Activated CD8-positive, alpha-beta memory T cell treated with anti-CD3 and anti-CD28 coated beads, Interleukin-2, amount 10 ng/mL, durations not matched to agents 7 days and 5 days (primary cell): ENCODE results near the gene FAM163A. TPM values are rescaled to one million over a fixed set of nuclear protein-coding genes. Genes with fewer than 3 reads are reported as not detected.

Experiments used
- ATAC-seq: fragments of 150-1000 bp; cut with Tn5 transposase; one replicate; pipeline ENCODE4 v1.10.0; 2021; ENCODE audit warnings: moderate library complexity
- CTCF ChIA-PET: fragments of 350-600 bp; sonication (Branson Sonifier 250); formaldehyde crosslinking; loops from one replicate; lab custom pipeline; 2021; ENCODE audit warnings: antibody characterized with exemption; lab: Charles Lee
- DNase-seq: peaks from one replicate; pipeline ENCODE4 v3.0.0-alpha.2; 2020
- H3K27ac Mint-ChIP-seq: one replicate; pipeline ENCODE4 v1.8.0; 2021; ENCODE audit warnings: mild to moderate bottlenecking, mixed read lengths
- H3K27me3 Mint-ChIP-seq: one replicate; pipeline ENCODE4 v1.8.0; 2021; ENCODE audit warnings: mixed read lengths
- H3K36me3 Mint-ChIP-seq: one replicate; pipeline ENCODE4 v1.8.0; 2021; ENCODE audit warnings: mild to moderate bottlenecking, mixed read lengths
- H3K4me1 Mint-ChIP-seq: one replicate; pipeline ENCODE4 v1.8.0; 2021; ENCODE audit warnings: mixed read lengths
- H3K4me3 Mint-ChIP-seq: one replicate; pipeline ENCODE4 v1.8.0; 2021; ENCODE audit warnings: mild to moderate bottlenecking, moderate library complexity, mixed read lengths
- H3K9me3 Mint-ChIP-seq: one replicate; pipeline ENCODE4 v1.8.0; 2022; ENCODE audit warnings: low read depth, mixed read lengths
- total RNA-seq, 2 experiments: library from RNA; stranded (reverse); gene quantifications; one replicate each; pipeline ENCODE4 v1.2.3, GENCODE V29; 2021

FAM163A gene
- total RNA-seq, 2 experiments from 2014 or later, result not detected

GRCh38 chr1:179805291-179806195, 62.5 kb downstream of the FAM163A start:
- CTCF ChIA-PET, result interaction anchor here (2.3 to 13.6 kb wide), 2 partner anchors 9 to 100 kb away, joined by 14 to 222 read pairs; no protein-coding TSS in a partner anchor
- no peaks in the 10 kb centered on the region for H3K4me1 Mint-ChIP-seq
- no peak for ATAC-seq

DNA sequence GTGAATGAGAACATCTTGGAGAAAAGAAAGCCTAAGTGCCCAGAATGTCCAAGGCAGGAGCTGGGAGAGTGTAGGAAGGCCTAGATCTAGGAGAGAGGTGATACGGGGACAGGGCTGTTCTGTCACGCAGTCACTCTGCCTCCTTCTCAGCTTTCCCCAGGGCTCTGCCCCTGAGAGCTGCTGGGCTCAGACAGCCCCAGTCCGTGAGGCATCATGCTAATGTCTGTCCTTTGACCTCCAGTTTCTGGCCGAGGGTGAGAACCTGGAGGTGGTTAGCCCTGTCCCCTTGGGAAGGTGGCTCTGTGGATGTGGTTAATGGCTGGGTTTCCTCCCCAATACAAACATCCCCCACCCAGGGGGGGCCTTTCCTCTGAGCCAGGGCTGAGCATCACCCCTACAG, 63.2 kb downstream of the FAM163A start:
- no peak for DNase-seq
- no peaks in the 10 kb centered on the region for H3K9me3 Mint-ChIP-seq
- H3K4me1 Mint-ChIP-seq, result no peaks in the 10 kb centered on the region
- ATAC-seq, result no peak
- no peaks in the 10 kb centered on the region for H3K36me3 Mint-ChIP-seq
- CTCF ChIA-PET, result interaction anchor here (2.3 to 13.6 kb wide), 2 partner anchors 8 to 100 kb away, joined by 14 to 222 read pairs; no protein-coding TSS in a partner anchor
- no peak overlapping the region for H3K27ac Mint-ChIP-seq
- peaks cover 4% of the 10 kb centered on the region for H3K27me3 Mint-ChIP-seq
- no peak overlapping the region for H3K4me3 Mint-ChIP-seq

More at GRCh38 chr1:179805291-179806195, 62.5 kb downstream of the FAM163A start:
- Mint-ChIP-seq H3K36me3 (no peaks in the 10 kb centered on the region), H3K27ac (no peak overlapping the region), H3K9me3 (no peaks in the 10 kb centered on the region), H3K4me3 (no peak overlapping the region), H3K27me3 (peaks cover 4% of the 10 kb centered on the region)
- no peak for DNase-seq

DNA sequence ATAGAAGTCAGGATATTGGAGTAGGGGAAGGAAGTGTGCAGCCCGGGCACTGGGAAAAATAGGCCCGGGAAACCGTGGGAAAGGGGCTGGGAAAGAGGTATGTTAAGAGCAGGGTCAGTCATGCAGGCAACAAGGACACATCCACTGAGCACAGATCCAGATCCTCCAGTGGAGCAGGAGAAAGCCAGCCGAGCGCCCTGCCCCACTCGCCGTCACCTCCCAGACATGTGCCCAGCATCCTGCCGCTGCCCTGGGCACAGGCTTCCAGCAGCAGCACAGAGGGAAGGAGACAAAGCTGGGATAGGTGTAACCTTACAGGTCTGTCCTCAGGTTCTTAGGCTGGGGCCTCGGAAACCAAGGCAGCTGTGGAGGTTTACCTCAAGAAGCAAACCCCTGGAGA, 64.2 kb downstream of the FAM163A start:
- CTCF ChIA-PET, result interaction anchor here (13.6 kb wide), 1 partner anchor 101 kb away, joined by 222 read pairs; no protein-coding TSS in a partner anchor
- no peak overlapping the region for H3K27ac Mint-ChIP-seq
- H3K27me3 Mint-ChIP-seq, result peaks cover 4% of the 10 kb centered on the region
- no peaks in the 10 kb centered on the region for H3K36me3 Mint-ChIP-seq
- no peak overlapping the region for H3K4me3 Mint-ChIP-seq
- no peaks in the 10 kb centered on the region for H3K9me3 Mint-ChIP-seq
- H3K4me1 Mint-ChIP-seq, result no peaks in the 10 kb centered on the region
- no peak for DNase-seq
- no peak for ATAC-seq

DNA sequence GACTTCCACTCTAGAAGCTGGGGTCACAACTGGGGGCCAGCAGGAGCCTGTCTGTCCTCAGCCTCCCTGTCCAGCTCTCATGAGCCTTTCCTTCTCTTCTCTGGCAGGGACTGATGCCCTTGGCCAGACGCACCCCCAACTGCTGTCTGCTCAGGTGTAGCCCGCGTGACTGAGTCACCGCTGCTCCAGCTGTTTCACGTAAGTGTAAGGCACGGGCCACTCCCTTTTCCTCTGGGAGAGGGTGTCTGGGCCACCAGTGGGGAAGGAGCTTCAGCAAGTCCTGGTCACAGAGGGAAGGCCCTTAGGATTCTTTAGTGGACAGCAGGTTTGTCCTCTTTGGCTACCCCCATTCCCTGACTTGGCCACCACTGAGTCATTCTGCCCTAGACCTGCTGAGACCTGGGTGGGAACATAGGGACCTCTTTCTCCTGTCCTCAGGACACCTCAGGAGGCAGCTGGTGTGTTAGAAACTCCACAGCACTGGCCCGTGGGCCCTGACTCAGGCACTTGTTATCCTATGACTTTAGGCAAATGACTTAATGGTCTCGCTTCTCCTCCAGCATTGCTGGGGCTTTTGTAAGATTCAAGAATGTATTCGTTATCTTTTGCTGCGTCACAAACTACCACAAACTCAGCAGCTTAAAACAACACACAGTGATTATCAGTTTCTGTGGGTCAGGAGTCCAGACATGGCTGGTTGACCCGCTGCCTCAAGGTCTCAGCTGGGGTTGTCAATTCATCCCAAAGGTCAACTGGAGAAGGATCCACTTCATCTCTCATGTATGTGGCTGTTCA, 64.8 kb downstream of the FAM163A start:
- no peaks in the 10 kb centered on the region for H3K36me3 Mint-ChIP-seq
- no peaks in the 10 kb centered on the region for H3K9me3 Mint-ChIP-seq
- H3K27me3 Mint-ChIP-seq, result peaks cover 4% of the 10 kb centered on the region
- no peak overlapping the region for H3K4me3 Mint-ChIP-seq
- DNase-seq, result no peak
- H3K4me1 Mint-ChIP-seq, result no peaks in the 10 kb centered on the region
- CTCF ChIA-PET, result interaction anchor here (1.1 to 13.6 kb wide), 2 partner anchors 22 to 102 kb away, joined by 3 to 222 read pairs; no protein-coding TSS in a partner anchor
- H3K27ac Mint-ChIP-seq, result no peak overlapping the region
- ATAC-seq, result no peak

- no peak for DNase-seq
- Mint-ChIP-seq H3K4me3 (no peak overlapping the region), H3K27ac (no peak overlapping the region), H3K9me3 (no peaks in the 10 kb centered on the region), H3K27me3 (peaks cover 4% of the 10 kb centered on the region), H3K36me3 (no peaks in the 10 kb centered on the region), H3K4me1 (no peaks in the 10 kb centered on the region)
- CTCF ChIA-PET, result interaction anchor here (1.0 to 13.6 kb wide), 7 partner anchors 11 to 102 kb away, joined by 3 to 222 read pairs (median 10); no protein-coding TSS in a partner anchor
- ATAC-seq, result no peak
These were observed 65.4 kb downstream of the FAM163A start for GRCh38 chr1:179808503-179808902.

GRCh38 chr1:179809506-179810366, 66.6 kb downstream of the FAM163A start:
- CTCF ChIA-PET, result interaction anchor here (0.8 to 13.6 kb wide), 33 partner anchors 8 to 397 kb away, joined by 3 to 222 read pairs (median 4); no protein-coding TSS in a partner anchor
- Mint-ChIP-seq H3K27me3 (peaks cover 4% of the 10 kb centered on the region), H3K4me1 (peaks cover 3% of the 10 kb centered on the region), H3K9me3 (no peaks in the 10 kb centered on the region), H3K4me3 (no peak overlapping the region), H3K36me3 (no peaks in the 10 kb centered on the region), H3K27ac (no peak overlapping the region)
- DNase-seq, result peak; percentile 69
- peak; percentile 55 for ATAC-seq

GRCh38 chr1:179810367-179810715, 67.2 kb downstream of the FAM163A start:
- CTCF ChIA-PET, result interaction anchor here (0.7 to 13.6 kb wide), 32 partner anchors 9 to 668 kb away, joined by 3 to 222 read pairs (median 4); no protein-coding TSS in a partner anchor
- H3K27me3 Mint-ChIP-seq, result peaks cover 4% of the 10 kb centered on the region
- peaks cover 10% of the 10 kb centered on the region for H3K4me1 Mint-ChIP-seq
- no peak overlapping the region for H3K4me3 Mint-ChIP-seq
- DNase-seq, result no peak
- ATAC-seq, result no peak
- H3K27ac Mint-ChIP-seq, result no peak overlapping the region
- H3K9me3 Mint-ChIP-seq, result no peaks in the 10 kb centered on the region
- no peaks in the 10 kb centered on the region for H3K36me3 Mint-ChIP-seq

- DNase-seq (no peak), ATAC-seq (no peak)
- Mint-ChIP-seq H3K9me3 (no peaks in the 10 kb centered on the region), H3K27ac (no peak overlapping the region), H3K36me3 (no peaks in the 10 kb centered on the region), H3K4me3 (no peak overlapping the region), H3K27me3 (peaks cover 14% of the 10 kb centered on the region), H3K4me1 (peaks cover 17% of the 10 kb centered on the region)
- CTCF ChIA-PET, result interaction anchor here (3.2 to 13.6 kb wide), 4 partner anchors 102 to 365 kb away, joined by 17 to 222 read pairs (median 47); no protein-coding TSS in a partner anchor
These were observed 69.6 kb downstream of the FAM163A start for GRCh38 chr1:179812501-179813292.

DNA sequence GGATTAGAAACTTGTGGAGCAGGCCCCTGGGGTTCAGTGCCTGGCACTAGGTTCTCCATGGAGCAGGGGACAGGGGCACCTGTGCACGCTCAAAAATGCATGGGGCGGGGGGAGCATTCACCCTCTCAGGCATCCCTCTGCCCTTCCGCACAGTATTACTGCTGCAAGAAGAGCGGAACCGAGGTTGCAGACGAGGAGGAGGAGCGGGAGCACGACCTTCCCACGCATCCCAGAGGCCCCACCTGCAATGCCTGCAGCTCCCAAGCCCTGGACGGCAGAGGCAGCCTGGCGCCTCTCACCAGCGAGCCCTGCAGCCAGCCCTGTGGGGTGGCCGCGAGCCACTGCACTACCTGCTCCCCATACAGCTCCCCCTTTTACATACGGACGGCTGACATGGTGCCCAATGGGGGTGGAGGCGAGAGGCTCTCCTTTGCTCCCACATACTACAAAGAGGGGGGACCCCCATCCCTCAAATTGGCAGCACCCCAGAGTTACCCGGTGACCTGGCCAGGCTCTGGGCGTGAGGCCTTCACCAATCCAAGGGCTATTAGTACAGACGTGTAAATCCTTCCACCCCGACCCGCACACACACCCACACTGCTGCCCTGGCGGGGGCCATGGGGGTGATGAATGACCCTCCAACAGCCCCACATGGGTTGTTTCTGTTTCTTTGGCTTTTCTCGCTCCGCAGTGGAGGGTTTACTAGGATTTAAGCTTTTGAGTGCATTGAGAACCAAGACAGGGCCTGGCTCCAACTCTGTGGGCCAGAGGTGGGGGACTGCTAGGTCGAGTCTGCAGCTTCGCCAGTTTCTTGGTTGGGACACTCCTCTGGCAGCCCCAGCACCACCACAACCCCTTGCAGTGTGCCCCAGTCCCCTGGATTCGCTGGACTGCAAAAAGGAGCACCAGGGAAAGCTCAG, 70.8 kb downstream of the FAM163A start:
- ATAC-seq (no peak), DNase-seq (no peak)
- Mint-ChIP-seq H3K27me3 (peaks cover 14% of the 10 kb centered on the region), H3K4me1 (peaks cover 17% of the 10 kb centered on the region), H3K36me3 (no peaks in the 10 kb centered on the region), H3K27ac (no peak overlapping the region), H3K4me3 (no peak overlapping the region), H3K9me3 (no peaks in the 10 kb centered on the region)
- CTCF ChIA-PET, result interaction anchor here (0.6 to 13.6 kb wide), 39 partner anchors 9 to 1306 kb away, joined by 3 to 222 read pairs (median 4); partner anchors contain the start of gene LHX4

- no peak for DNase-seq
- Mint-ChIP-seq H3K27me3 (peaks cover 14% of the 10 kb centered on the region), H3K9me3 (no peaks in the 10 kb centered on the region), H3K27ac (no peak overlapping the region), H3K4me1 (peaks cover 17% of the 10 kb centered on the region), H3K36me3 (no peaks in the 10 kb centered on the region), H3K4me3 (peak overlapping the region; percentile 76)
- peak; percentile 56 for ATAC-seq
- CTCF ChIA-PET, result interaction anchor here (0.6 to 13.6 kb wide), 50 partner anchors 9 to 1307 kb away, joined by 3 to 222 read pairs (median 4); partner anchors contain the start of gene LHX4
These were observed 71.4 kb downstream of the FAM163A start for GRCh38 chr1:179814546-179814838.

GRCh38 chr1:179815641-179816040, 72.5 kb downstream of the FAM163A start:
- DNase-seq, result no peak
- ATAC-seq, result no peak
- Mint-ChIP-seq H3K36me3 (no peaks in the 10 kb centered on the region), H3K27ac (no peak overlapping the region), H3K4me1 (peaks cover 17% of the 10 kb centered on the region), H3K9me3 (no peaks in the 10 kb centered on the region), H3K27me3 (peaks cover 11% of the 10 kb centered on the region), H3K4me3 (peak overlapping the region; percentile 76)
- CTCF ChIA-PET, result interaction anchor here (0.8 to 13.6 kb wide), 23 partner anchors 8 to 813 kb away, joined by 3 to 222 read pairs (median 5); no protein-coding TSS in a partner anchor
